Neuronal stem cell (in vitro differentiated cells): Measurements from ENCODE around the gene FGD1.

ENCODE experiments used
- DNase-seq: peaks from one replicate; pipeline ENCODE4 v3.0.0-alpha.2; 2013; ENCODE audit warnings: low spot score
- H2AFZ ChIP-seq: one replicate; pipeline ENCODE4 v1.6.1; 2013; ENCODE audit warnings: mild to moderate bottlenecking, low read length, inconsistent platforms
- H2AK5ac ChIP-seq: 2 replicates; pipeline ENCODE4 v1.6.1; 2013; ENCODE audit warnings: low read depth, mild to moderate bottlenecking, inconsistent platforms, low read length, moderate library complexity, mixed read lengths
- H2BK120ac ChIP-seq: 2 replicates; pipeline ENCODE4 v1.6.1; 2013; ENCODE audit warnings: low read depth, mild to moderate bottlenecking, inconsistent platforms, low read length, moderate library complexity, mixed read lengths
- H2BK12ac ChIP-seq: one replicate; pipeline ENCODE4 v1.6.1; 2013; ENCODE audit warnings: low read length, inconsistent platforms
- H2BK15ac ChIP-seq: 2 replicates; pipeline ENCODE4 v1.6.1; 2013; ENCODE audit warnings: mild to moderate bottlenecking, low read length, inconsistent platforms, mixed read lengths
- H2BK5ac ChIP-seq: one replicate; pipeline ENCODE4 v1.6.1; 2013; ENCODE audit warnings: inconsistent platforms, mild to moderate bottlenecking, low read length, moderate library complexity
- H3K14ac ChIP-seq: one replicate; pipeline ENCODE4 v1.6.1; 2013; ENCODE audit warnings: low read length, inconsistent platforms
- H3K18ac ChIP-seq: 2 replicates; pipeline ENCODE4 v1.6.1; 2013; ENCODE audit warnings: low read length, inconsistent platforms
- H3K23ac ChIP-seq: 2 replicates; pipeline ENCODE4 v1.6.1; 2013; ENCODE audit warnings: low read depth, mild to moderate bottlenecking, mixed read lengths, low read length, inconsistent platforms; ENCODE audit not compliant: poor library complexity
- H3K27ac ChIP-seq: replicated peaks from 3 replicates; pipeline ENCODE4 v1.5.1; 2013; ENCODE audit warnings: low read length, inconsistent platforms
- H3K27me3 ChIP-seq, 3 experiments: 2 replicates each; pipeline ENCODE4 v1.6.1; 2013; ENCODE audit warnings: low read length in 3 of 3, mild to moderate bottlenecking in 2 of 3, inconsistent platforms in 1 of 3, low read depth in 1 of 3, mixed read lengths in 1 of 3, moderate library complexity in 1 of 3; ENCODE audit not compliant: control insufficient read depth in 3 of 3, insufficient read depth in 3 of 3
- H3K36me3 ChIP-seq, 2 donors: replicated peaks in 1 of 2; 2 replicates each; pipeline ENCODE4 v1.6.1; 2013; ENCODE audit warnings: low read length in 2 of 2; ENCODE audit not compliant: control insufficient read depth in 2 of 2, insufficient read depth in 2 of 2
- H3K4ac ChIP-seq: 2 replicates; pipeline ENCODE4 v1.6.1; 2013; ENCODE audit warnings: inconsistent platforms, mild to moderate bottlenecking, low read length, moderate library complexity
- H3K4me1 ChIP-seq, 2 donors: 1 replicate in 1 of 2; 2 replicates in 1 of 2; pipeline ENCODE4 v1.6.1; 2013; ENCODE audit warnings: low read length in 2 of 2, low read depth in 1 of 2; ENCODE audit not compliant: control insufficient read depth in 2 of 2, insufficient read depth in 1 of 2
- H3K4me2 ChIP-seq: one replicate; pipeline ENCODE4 v1.6.1; 2013; ENCODE audit warnings: mild to moderate bottlenecking, low read length, inconsistent platforms; ENCODE audit not compliant: insufficient read depth, poor library complexity, severe bottlenecking
- H3K4me3 ChIP-seq, 2 donors: 2 replicates each; pipeline ENCODE4 v1.5.1; 2013; ENCODE audit warnings: low read length in 2 of 2, mild to moderate bottlenecking in 2 of 2, inconsistent platforms in 1 of 2, moderate library complexity in 1 of 2
- H3K79me1 ChIP-seq: one replicate; pipeline ENCODE4 v1.6.1; 2013; ENCODE audit warnings: low read depth, mild to moderate bottlenecking, inconsistent platforms, low read length, moderate library complexity
- H3K9ac ChIP-seq: one replicate; pipeline ENCODE4 v1.6.1; 2013; ENCODE audit warnings: mild to moderate bottlenecking, low read depth, low read length, inconsistent platforms; ENCODE audit not compliant: poor library complexity
- H3K9me3 ChIP-seq, 2 donors: replicated peaks in 1 of 2; 2 replicates each; pipeline versions ENCODE3 to v1.6.1; 2013; ENCODE audit warnings: low read length in 2 of 2, mild to moderate bottlenecking in 2 of 2, inconsistent platforms in 1 of 2, low read depth in 1 of 2, mixed read lengths in 1 of 2, moderate library complexity in 1 of 2; ENCODE audit not compliant: control insufficient read depth in 2 of 2, insufficient read depth in 1 of 2
- H4K8ac ChIP-seq: one replicate; pipeline ENCODE4 v1.6.1; 2013; ENCODE audit warnings: low read depth, mild to moderate bottlenecking, inconsistent platforms, low read length, moderate library complexity
- H4K91ac ChIP-seq: one replicate; pipeline ENCODE4 v1.6.1; 2013; ENCODE audit warnings: low read length, low read depth, mild to moderate bottlenecking, inconsistent platforms; ENCODE audit not compliant: poor library complexity
- WGBS, 2 donors: extraction: QIAGEN DNeasy Blood & Tissue Kit; methylation state at CpG; one replicate each; pipeline ENCODE4 v1.1.7; 2013; ENCODE audit warnings: missing lambda C conversion rate in 2 of 2, mixed read lengths in 1 of 2; ENCODE audit not compliant: insufficient read length in 2 of 2, insufficient replicate concordance in 1 of 2; ENCODE audit errors: extremely low coverage in 2 of 2; 5-methylcytosine and 5-hydroxymethylcytosine counted together

FGD1 gene

GRCh38 chrX:54530357-54530900 lies 34.4 kb upstream of the FGD1 start:
- Histone ChIP-seq H4K91ac (no peak overlapping the region), H3K14ac (no peak overlapping the region), H2BK120ac (no peak overlapping the region), H3K27me3 (no peaks in the 10 kb centered on the region), H3K4ac (no peak overlapping the region), H3K4me3 (peak overlapping the region; percentile 82 to 93), H3K4me2 (peak overlapping the region; percentile 49), H3K9me3 (no peaks in the 10 kb centered on the region), H3K9ac (peak overlapping the region; percentile 81), H2BK15ac (no peak overlapping the region), H3K27ac (peak overlapping the region; percentile 43), H2BK12ac (no peak overlapping the region), H3K36me3 (peaks cover 0 to 28% of the 10 kb centered on the region in 2 donors), H3K23ac (no peak overlapping the region), H3K79me1 (peaks cover 2% of the 10 kb centered on the region), H2AFZ (peak overlapping the region; percentile 81), H4K8ac (no peak overlapping the region), H2BK5ac (no peak overlapping the region), H2AK5ac (no peak overlapping the region), H3K4me1 (peaks cover 2 to 6% of the 10 kb centered on the region in 2 donors), H3K18ac (no peak overlapping the region)
- no CpG with 5 or more reads among the region's 22 CpGs for WGBS, 2 donors
- no peak for DNase-seq

GRCh38 chrX:54529552-54530356 lies 33.7 kb upstream of the FGD1 start, which contains the start of gene GNL3L:
TSS of gene GNL3L (plus strand) at chrX:54530219. CDS start at chrX:54532567, 2,348 bp downstream.
- peak within 1 kb of the TSS; percentile 56 for H3K4me2 ChIP-seq
- peak within 1 kb of the TSS; percentile 72 for H3K27ac ChIP-seq
- peak within 1 kb of the TSS; percentile 64 for H3K18ac ChIP-seq
- H3K4me1 ChIP-seq = peaks cover 2 to 6% of the 10 kb centered on the region in 2 donors
- H2BK120ac ChIP-seq = no peak within 1 kb of the TSS
- peak within 1 kb of the TSS; percentile 81 for H2AFZ ChIP-seq
- peak; percentile 64 for DNase-seq
- no peak within 1 kb of the TSS for H2AK5ac ChIP-seq
- H3K4me3 ChIP-seq = peak within 1 kb of the TSS; percentile 82 to 93
- no peak within 1 kb of the TSS for H3K4ac ChIP-seq
- no peak within 1 kb of the TSS for H4K91ac ChIP-seq
- no peak within 1 kb of the TSS for H3K23ac ChIP-seq
- peak within 1 kb of the TSS; percentile 7 for H4K8ac ChIP-seq
- H3K9ac ChIP-seq = peak within 1 kb of the TSS; percentile 81
- WGBS, 2 donors = no CpG with 5 or more reads among the region's 51 CpGs
- H3K9me3 ChIP-seq = no peaks in the 10 kb centered on the region
- H3K36me3 ChIP-seq = peaks cover 0 to 27% of the 10 kb centered on the region in 2 donors
- H3K79me1 ChIP-seq = peaks cover 2% of the 10 kb centered on the region
- no peak within 1 kb of the TSS for H2BK12ac ChIP-seq
- no peak within 1 kb of the TSS for H3K14ac ChIP-seq
- H3K27me3 ChIP-seq = no peaks in the 10 kb centered on the region
- H2BK5ac ChIP-seq = no peak within 1 kb of the TSS
- H2BK15ac ChIP-seq = no peak within 1 kb of the TSS

- Histone ChIP-seq H3K27ac (no peak overlapping the region), H3K27me3 (no peaks in the 10 kb centered on the region), H2BK5ac (no peak overlapping the region), H3K23ac (no peak overlapping the region), H3K4ac (no peak overlapping the region), H3K4me1 (peaks cover 2 to 6% of the 10 kb centered on the region in 2 donors), H3K18ac (no peak overlapping the region), H2AFZ (peak overlapping the region; percentile 77), H2BK15ac (no peak overlapping the region), H4K8ac (peak overlapping the region; percentile 7), H3K4me3 (peak overlapping the region in 1 of 2 donors; percentile 93), H2BK120ac (no peak overlapping the region), H3K36me3 (peaks cover 0 to 25% of the 10 kb centered on the region in 2 donors), H3K9ac (no peak overlapping the region), H3K14ac (no peak overlapping the region), H2AK5ac (no peak overlapping the region), H3K9me3 (no peaks in the 10 kb centered on the region), H4K91ac (no peak overlapping the region), H3K4me2 (no peak overlapping the region), H2BK12ac (no peak overlapping the region), H3K79me1 (peaks cover 2% of the 10 kb centered on the region)
- no CpG with 5 or more reads among the region's 3 CpGs for WGBS, 2 donors
- no peak for DNase-seq
These were observed 33.1 kb upstream of the FGD1 start for GRCh38 chrX:54529151-54529550.

- Histone ChIP-seq H3K23ac (no peak overlapping the region), H4K8ac (no peak overlapping the region), H3K79me1 (no peaks in the 10 kb centered on the region), H2BK15ac (no peak overlapping the region), H3K4me1 (peaks cover 0 to 4% of the 10 kb centered on the region in 2 donors), H2BK12ac (no peak overlapping the region), H2BK5ac (no peak overlapping the region), H2AFZ (peak overlapping the region; percentile 50), H3K27ac (no peak overlapping the region), H2AK5ac (no peak overlapping the region), H3K4me2 (no peak overlapping the region), H3K9me3 (peaks cover 0 to 4% of the 10 kb centered on the region in 2 donors), H3K14ac (no peak overlapping the region), H3K27me3 (no peaks in the 10 kb centered on the region), H3K18ac (no peak overlapping the region), H3K4me3 (no peak overlapping the region), H4K91ac (no peak overlapping the region), H3K36me3 (no peaks in the 10 kb centered on the region), H2BK120ac (no peak overlapping the region), H3K4ac (no peak overlapping the region), H3K9ac (no peak overlapping the region)
- no peak for DNase-seq
- no CpG with 5 or more reads among the region's 4 CpGs for WGBS, 2 donors
These were observed 13.4 kb upstream of the FGD1 start for GRCh38 chrX:54509400-54509799.
